Gastroesophageal sphincter (tissue), 4 donors: Measurements from ENCODE around the gene PAH. TPM values are rescaled to one million over a fixed set of nuclear protein-coding genes. Genes with fewer than 3 reads are reported as not detected.

Experiments
- ATAC-seq: fragments of 150-250 bp; one replicate; pipeline ENCODE4 v1.9.1; 2016; ENCODE audit warnings: mild to moderate bottlenecking, moderate library complexity
- H3K27ac ChIP-seq, 4 donors: fragments of 200-600 bp; sonication (generic) in 3 of 4; 1 replicate in 3 of 4; 2 replicates in 1 of 4; pipeline ENCODE4 v1.5.1; 2016 to 2019
- H3K27me3 ChIP-seq: fragments of 200-600 bp; sonication (generic); one replicate; pipeline ENCODE4 v1.5.1; 2019
- H3K36me3 ChIP-seq, 2 donors: fragments of 200-600 bp; sonication (generic); one replicate each; pipeline ENCODE4 v1.5.1; 2019; ENCODE audit warnings: control low read depth in 1 of 2
- H3K4me1 ChIP-seq, 3 donors: fragments of 200-600 bp; sonication (generic); 1 replicate in 2 of 3; 2 replicates in 1 of 3; pipeline ENCODE4 v1.5.1; 2016 to 2019; ENCODE audit warnings: control low read depth in 2 of 3
- H3K4me3 ChIP-seq, 2 donors: fragments of 200-600 bp; sonication (generic); one replicate each; pipeline ENCODE4 v1.5.1; 2019; ENCODE audit warnings: mild to moderate bottlenecking in 1 of 2, moderate library complexity in 1 of 2
- H3K9me3 ChIP-seq, 3 donors: fragments of 200-600 bp; sonication (generic); one replicate each; pipeline ENCODE4 v1.5.1; 2017 to 2019; ENCODE audit warnings: control low read depth in 2 of 3
- CTCF ChIP-seq, 4 experiments: fragments of 200-600 bp in 2 of 4; fragments of 450-650 bp in 2 of 4; sonication (generic) in 1 of 4; IDR thresholded peaks; one replicate each; pipeline ENCODE4 v1.5.1; 2017 to 2019; ENCODE audit warnings: antibody characterized with exemption in 4 of 4, mild to moderate bottlenecking in 2 of 4, moderate library complexity in 2 of 4
- EP300 ChIP-seq: sonication (generic); formaldehyde crosslinking; IDR thresholded peaks from one replicate; pipeline ENCODE4 v1.6.1; 2017; ENCODE audit warnings: antibody characterized with exemption, mild to moderate bottlenecking
- POLR2A ChIP-seq, 2 donors: fragments of 450-650 bp; IDR thresholded peaks; one replicate each; pipeline ENCODE4 v1.6.1; 2017; ENCODE audit warnings: antibody characterized with exemption in 2 of 2, mild to moderate bottlenecking in 2 of 2, moderate library complexity in 1 of 2
- POLR2AphosphoS5 ChIP-seq: sonication (generic); formaldehyde crosslinking; IDR thresholded peaks from one replicate; pipeline ENCODE4 v1.6.1; 2017; ENCODE audit warnings: antibody characterized with exemption
- WGBS, 2 donors: methylation state at CpG; one replicate each; pipeline ENCODE4 v1.1.5; 2018; ENCODE audit warnings: low coverage in 1 of 2; 5-methylcytosine and 5-hydroxymethylcytosine counted together
- total RNA-seq, 4 donors: library from RNA; depleted of rRNA; stranded (reverse); fragments of >200 nt; gene quantifications; one replicate each; pipeline ENCODE4 v1.1.0, GENCODE V29; 2016

Gene PAH
- total RNA-seq, 4 donors from 2014 or later, result 0.67 TPM; not detected in 3

- ATAC-seq, result no peak
- Histone ChIP-seq H3K9me3 (no peaks in the 10 kb centered on the region), H3K27me3 (peaks cover 4% of the 10 kb centered on the region), H3K36me3 (no peaks in the 10 kb centered on the region), H3K4me1 (no peaks in the 10 kb centered on the region), H3K4me3 (no peak overlapping the region), H3K27ac (no peak overlapping the region)
- 29 to 43% methylated on average over 1 of the region's 1 CpG for WGBS, 2 donors
- no peak for TF ChIP-seq POLR2AphosphoS5
- no peak for TF ChIP-seq POLR2A (IDR thresholded peaks at IDR 0.05)
- TF ChIP-seq EP300, result no peak
- no peak for TF ChIP-seq CTCF (IDR thresholded peaks at IDR 0.05)
Measured at GRCh38 chr12:102903337-102904007, 13.6 kb downstream of the PAH start.

- no peak for ATAC-seq
- no peak for TF ChIP-seq POLR2A (IDR thresholded peaks at IDR 0.05)
- TF ChIP-seq CTCF (IDR thresholded peaks at IDR 0.05), result no peak
- TF ChIP-seq EP300, result no peak
- TF ChIP-seq POLR2AphosphoS5, result no peak
- no peaks in the 10 kb centered on the region for H3K4me1 ChIP-seq
- no peak overlapping the region for H3K4me3 ChIP-seq
- no peak overlapping the region for H3K27ac ChIP-seq
- H3K9me3 ChIP-seq, result no peaks in the 10 kb centered on the region
- H3K27me3 ChIP-seq, result peaks cover 4% of the 10 kb centered on the region
- H3K36me3 ChIP-seq, result no peaks in the 10 kb centered on the region
- 49 to 60% methylated on average over 3 of the region's 3 CpGs for WGBS, 2 donors
Measured at GRCh38 chr12:102902093-102902492, 15.0 kb downstream of the PAH start.

- 76 to 94% methylated on average over 2 of the region's 2 CpGs for WGBS, 2 donors
- no peak overlapping the region for H3K27ac ChIP-seq
- H3K27me3 ChIP-seq, result peaks cover 4% of the 10 kb centered on the region
- no peaks in the 10 kb centered on the region for H3K36me3 ChIP-seq
- no peak overlapping the region for H3K4me3 ChIP-seq
- H3K4me1 ChIP-seq, result no peaks in the 10 kb centered on the region
- no peak for ATAC-seq
- TF ChIP-seq POLR2A (IDR thresholded peaks at IDR 0.05) (no peak), POLR2AphosphoS5 (no peak), EP300 (no peak), CTCF (IDR thresholded peaks at IDR 0.05) (no peak)
- no peaks in the 10 kb centered on the region for H3K9me3 ChIP-seq
Measured at GRCh38 chr12:102900389-102900788, 16.7 kb downstream of the PAH start.

GRCh38 chr12:102896067-102896466 is 21.0 kb downstream of the PAH start:
- Histone ChIP-seq H3K36me3 (no peaks in the 10 kb centered on the region), H3K27ac (no peak overlapping the region), H3K4me3 (no peak overlapping the region), H3K4me1 (no peaks in the 10 kb centered on the region), H3K27me3 (no peaks in the 10 kb centered on the region), H3K9me3 (no peaks in the 10 kb centered on the region)
- 42 to 75% methylated on average over 1 of the region's 1 CpG for WGBS, 2 donors
- no peak for ATAC-seq
- TF ChIP-seq CTCF (IDR thresholded peaks at IDR 0.05), result no peak
- no peak for TF ChIP-seq POLR2AphosphoS5
- no peak for TF ChIP-seq EP300
- TF ChIP-seq POLR2A (IDR thresholded peaks at IDR 0.05), result no peak

GRCh38 chr12:102891756-102892155 is 25.3 kb downstream of the PAH start:
- no peaks in the 10 kb centered on the region for H3K36me3 ChIP-seq
- no peaks in the 10 kb centered on the region for H3K27me3 ChIP-seq
- no peaks in the 10 kb centered on the region for H3K4me1 ChIP-seq
- H3K27ac ChIP-seq, result no peak overlapping the region
- TF ChIP-seq CTCF (IDR thresholded peaks at IDR 0.05) (no peak), EP300 (no peak), POLR2A (IDR thresholded peaks at IDR 0.05) (no peak), POLR2AphosphoS5 (no peak)
- no peaks in the 10 kb centered on the region for H3K9me3 ChIP-seq
- ATAC-seq, result no peak
- no peak overlapping the region for H3K4me3 ChIP-seq
- 29 to 50% methylated on average over 1 of the region's 2 CpGs for WGBS, 2 donors
